Measurements from ENCODE around the gene GNG2. TPM values are rescaled to one million over a fixed set of nuclear protein-coding genes. Genes with fewer than 3 reads are reported as not detected.

GNG2 gene
- total and polyA plus RNA-seq, 10 donors: 23.6 to 180 (median 99.1) TPM

DNA sequence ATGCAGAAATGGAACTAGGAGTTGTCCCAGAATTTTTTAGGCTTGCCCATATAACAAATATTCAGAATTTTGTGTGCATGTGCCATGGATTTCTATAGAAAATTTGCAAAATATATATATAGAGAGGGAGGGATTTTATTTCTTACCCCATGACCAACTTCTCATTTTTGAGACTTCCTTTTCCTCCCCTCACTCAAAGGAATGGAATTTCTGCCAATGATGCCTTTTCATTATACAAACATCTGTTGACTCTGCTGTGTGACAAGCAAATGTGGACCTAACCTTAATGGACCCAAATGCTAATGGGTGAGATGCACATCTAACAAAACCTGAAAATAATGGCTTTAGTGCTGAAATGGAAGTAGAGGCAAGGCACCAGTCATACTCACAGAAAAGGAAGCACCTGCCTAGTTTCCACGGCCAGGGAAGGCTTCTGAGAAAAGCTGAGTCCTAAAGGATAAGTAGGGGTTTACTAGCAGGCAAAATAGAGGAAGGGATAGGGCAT is 3.6 kb upstream of the GNG2 start:
- intact Hi-C loops (cut with DNase I; ENCODE audit: low total_unique reads): no loop called here

DNA sequence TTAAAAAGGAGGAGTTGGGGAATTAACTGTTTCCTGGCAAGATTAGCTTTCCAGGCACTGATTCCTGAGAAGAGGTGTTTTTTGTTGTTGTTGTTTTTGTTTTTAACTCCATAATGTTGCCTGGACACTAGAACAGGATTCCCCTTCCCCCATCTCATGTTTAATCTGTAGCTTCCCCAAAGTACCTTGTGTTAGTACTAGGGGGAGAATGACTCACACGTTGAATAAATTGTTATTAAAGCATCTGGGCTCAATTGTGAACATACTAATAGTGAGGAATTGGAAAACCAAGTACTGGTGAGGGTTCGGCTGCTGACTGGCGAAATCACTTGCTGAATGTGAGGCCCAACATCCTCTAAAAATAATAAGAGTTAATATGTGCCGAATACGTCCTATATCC is 1.3 kb upstream of the GNG2 start:
- no peaks in the 10 kb centered on the region for H3K27me3 ChIP-seq (replicated peaks in 1 of 7)
- H3K4me1 ChIP-seq: peaks cover 13 to 93% (median 55%) of the 10 kb centered on the region in 6 donors
- peak overlapping the region in 6 of 8 donors; percentile 2 to 93 (median 88) for H3K27ac ChIP-seq
- H3K4me3 ChIP-seq: no peak overlapping the region
- TF ChIP-seq POLR2A (IDR thresholded peaks at IDR 0.05) (no peak), POLR2AphosphoS5 (IDR thresholded peaks at IDR 0.05) (no peak)
- TF ChIP-seq, protein P1, sequence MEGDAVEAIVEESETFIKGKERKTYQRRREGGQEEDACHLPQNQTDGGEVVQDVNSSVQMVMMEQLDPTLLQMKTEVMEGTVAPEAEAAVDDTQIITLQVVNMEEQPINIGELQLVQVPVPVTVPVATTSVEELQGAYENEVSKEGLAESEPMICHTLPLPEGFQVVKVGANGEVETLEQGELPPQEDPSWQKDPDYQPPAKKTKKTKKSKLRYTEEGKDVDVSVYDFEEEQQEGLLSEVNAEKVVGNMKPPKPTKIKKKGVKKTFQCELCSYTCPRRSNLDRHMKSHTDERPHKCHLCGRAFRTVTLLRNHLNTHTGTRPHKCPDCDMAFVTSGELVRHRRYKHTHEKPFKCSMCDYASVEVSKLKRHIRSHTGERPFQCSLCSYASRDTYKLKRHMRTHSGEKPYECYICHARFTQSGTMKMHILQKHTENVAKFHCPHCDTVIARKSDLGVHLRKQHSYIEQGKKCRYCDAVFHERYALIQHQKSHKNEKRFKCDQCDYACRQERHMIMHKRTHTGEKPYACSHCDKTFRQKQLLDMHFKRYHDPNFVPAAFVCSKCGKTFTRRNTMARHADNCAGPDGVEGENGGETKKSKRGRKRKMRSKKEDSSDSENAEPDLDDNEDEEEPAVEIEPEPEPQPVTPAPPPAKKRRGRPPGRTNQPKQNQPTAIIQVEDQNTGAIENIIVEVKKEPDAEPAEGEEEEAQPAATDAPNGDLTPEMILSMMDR (IDR thresholded peaks at IDR 0.05 in 8 of 11, conservative IDR thresholded peaks at IDR 0.05 in 3 of 11): no peak
- WGBS, 5 donors: 78 to 90% (median 85%) methylated on average over 5 of the region's 5 CpGs
- no peaks in the 10 kb centered on the region for H3K36me3 ChIP-seq
- intact Hi-C loops (cut with DNase I; ENCODE audit: low total_unique reads): no loop called here
- H3K9me3 ChIP-seq: no peaks in the 10 kb centered on the region
- no peak for DNase-seq

More for the DNA sequence above, 3.6 kb upstream of the GNG2 start:
- WGBS, 5 donors: 35 to 82% (median 73%) methylated on average over 1 of the region's 1 CpG
- H3K4me3 ChIP-seq: no peak overlapping the region
- TF ChIP-seq POLR2A (IDR thresholded peaks at IDR 0.05): no peak
- TF ChIP-seq POLR2AphosphoS5 (IDR thresholded peaks at IDR 0.05): no peak
- TF ChIP-seq, protein P1 (IDR thresholded peaks at IDR 0.05 in 8 of 11, conservative IDR thresholded peaks at IDR 0.05 in 3 of 11): no peak
- H3K27me3 ChIP-seq (replicated peaks in 1 of 7): no peaks in the 10 kb centered on the region
- no peaks in the 10 kb centered on the region for H3K9me3 ChIP-seq
- peaks cover 13 to 93% (median 42%) of the 10 kb centered on the region in 6 donors for H3K4me1 ChIP-seq
- DNase-seq: no peak
- no peaks in the 10 kb centered on the region for H3K36me3 ChIP-seq
- peak overlapping the region in 2 of 8 donors; percentile 0 to 8 for H3K27ac ChIP-seq

DNA sequence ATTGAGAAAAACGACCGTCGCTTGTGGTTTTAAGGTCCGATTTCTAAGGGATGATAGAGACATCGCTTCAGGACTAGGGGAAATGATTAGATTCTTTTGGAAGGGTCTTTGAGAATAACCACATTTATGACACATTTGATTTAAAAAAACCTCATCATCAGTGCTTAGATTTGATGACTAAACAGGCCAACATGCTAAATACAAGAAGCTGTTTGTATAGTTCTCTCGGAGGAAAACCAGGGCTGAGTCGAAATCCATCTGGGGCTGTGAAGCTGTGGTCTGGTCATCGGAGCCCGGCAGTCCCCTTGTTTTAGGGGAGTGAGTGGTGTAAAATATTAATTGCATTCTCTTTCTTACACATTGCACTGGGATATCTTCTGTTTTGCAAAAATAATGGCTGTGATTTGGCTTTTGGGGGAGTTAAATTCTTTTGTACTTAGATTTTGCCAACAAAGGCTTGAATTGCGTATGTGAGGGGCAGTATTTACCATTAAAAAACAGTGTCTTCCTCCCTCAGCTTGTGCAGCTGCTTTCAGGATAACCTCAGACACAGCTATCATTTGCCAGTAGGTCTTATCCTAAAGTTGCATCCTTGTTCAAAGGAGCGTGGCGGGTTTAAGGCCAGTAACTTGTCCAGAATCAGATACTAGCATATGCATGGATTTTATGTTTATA is 550 bp downstream of the GNG2 start:
- no peaks in the 10 kb centered on the region for H3K9me3 ChIP-seq
- peaks cover 13 to 98% (median 69%) of the 10 kb centered on the region in 6 donors for H3K4me1 ChIP-seq
- no peaks in the 10 kb centered on the region for H3K36me3 ChIP-seq
- 4 to 8% (median 7%) methylated on average over 12 of the region's 12 CpGs for WGBS, 5 donors
- TF ChIP-seq, protein P1 (IDR thresholded peaks at IDR 0.05 in 8 of 11, conservative IDR thresholded peaks at IDR 0.05 in 3 of 11): no peak
- TF ChIP-seq POLR2AphosphoS5 (IDR thresholded peaks at IDR 0.05): no peak
- no peak for TF ChIP-seq POLR2A (IDR thresholded peaks at IDR 0.05)
- H3K4me3 ChIP-seq: peak overlapping the region; percentile 50 to 79 (median 55)
- intact Hi-C loops (cut with DNase I; ENCODE audit: low total_unique reads): loop anchor here (10.0 kb wide), 1 partner anchor 104 kb away; no protein-coding TSS in a partner anchor
- H3K27ac ChIP-seq: peak overlapping the region; percentile 73 to 93 (median 89)
- H3K27me3 ChIP-seq (replicated peaks in 1 of 7): no peaks in the 10 kb centered on the region
- no peak for DNase-seq

DNA sequence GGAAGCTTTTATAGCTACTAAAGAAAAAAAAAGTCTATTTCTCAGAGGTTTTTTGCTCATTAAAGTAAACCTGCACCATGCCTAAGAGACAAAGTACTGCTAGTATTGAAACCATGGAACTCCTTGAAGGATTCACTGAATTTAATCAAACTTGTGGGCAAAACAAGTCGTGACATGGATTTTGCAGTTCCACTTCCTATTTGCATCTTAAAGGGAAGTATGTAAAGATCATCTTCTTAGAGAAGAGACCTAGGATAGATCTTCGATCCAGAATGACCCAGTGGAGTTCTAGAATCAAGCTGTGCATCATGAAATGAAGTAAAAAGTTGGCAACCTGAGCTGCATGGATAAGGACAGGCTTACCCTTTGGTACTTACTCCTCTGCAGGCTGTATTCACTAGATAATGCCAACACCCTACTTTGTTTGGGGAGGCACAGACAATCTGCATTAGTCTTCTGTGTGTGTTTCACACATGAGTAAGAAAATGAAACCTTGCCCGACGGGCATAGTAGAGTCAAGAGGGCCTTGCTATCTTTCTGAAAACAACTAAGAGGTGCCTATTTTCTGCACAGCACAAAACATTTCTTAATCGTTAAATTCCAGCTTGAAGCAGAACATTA is 1.9 kb downstream of the GNG2 start:
- no peaks in the 10 kb centered on the region for H3K27me3 ChIP-seq (replicated peaks in 1 of 7)
- H3K4me1 ChIP-seq: peaks cover 24 to 98% (median 79%) of the 10 kb centered on the region in 6 donors
- no peaks in the 10 kb centered on the region for H3K36me3 ChIP-seq
- intact Hi-C loops (cut with DNase I; ENCODE audit: low total_unique reads): loop anchor here (10.0 kb wide), 1 partner anchor 103 kb away; no protein-coding TSS in a partner anchor
- peak overlapping the region in 7 of 8 donors; percentile 78 to 93 (median 90) for H3K27ac ChIP-seq
- H3K9me3 ChIP-seq: no peaks in the 10 kb centered on the region
- peak overlapping the region; percentile 50 to 79 (median 55) for H3K4me3 ChIP-seq
- WGBS, 5 donors: 29 to 53% (median 44%) methylated on average over 5 of the region's 5 CpGs
- no peak for DNase-seq
- no peak for TF ChIP-seq POLR2A (IDR thresholded peaks at IDR 0.05)
- TF ChIP-seq, protein P1 (IDR thresholded peaks at IDR 0.05 in 8 of 11, conservative IDR thresholded peaks at IDR 0.05 in 3 of 11): no peak
- TF ChIP-seq POLR2AphosphoS5 (IDR thresholded peaks at IDR 0.05): no peak
